GM12878 (cell line): ENCODE results near the gene EEF1A2. TPM values are rescaled to one million over a fixed set of nuclear protein-coding genes. Genes with fewer than 3 reads are reported as not detected.

ENCODE experiments used
- ATAC-seq: fragments of 200-7000 bp; cut with Tn5 transposase; 3 replicates; pipeline ENCODE4 v1.9.1; 2020; ENCODE audit warnings: mild to moderate bottlenecking, moderate library complexity
- BruUV-seq: library from RNA; stranded (reverse); fragments of 400-500 nt; replicated peaks from 2 replicates; lab custom pipeline; 2021; lab: Mats Ljungman, UMichigan
- CTCF ChIA-PET: fragments of 300-600 bp; sonication (Branson Sonifier 250); formaldehyde crosslinking; extraction: SDS; loops from one replicate; lab custom pipeline; 2021; ENCODE audit warnings: inconsistent platforms; lab: Yijun Ruan, JAX
- POLR2A ChIA-PET: fragments of 350-600 bp; formaldehyde crosslinking; extraction: SDS; loops from one replicate; lab custom pipeline; 2021; ENCODE audit warnings: inconsistent platforms; lab: Charles Lee
- RAD21 ChIA-PET: fragments of 300-600 bp; sonication (Branson Sonifier 250); formaldehyde crosslinking; loops from one replicate; lab custom pipeline; 2023; ENCODE audit warnings: antibody characterized with exemption; ENCODE audit not compliant: unreplicated experiment; lab: Charles Lee
- SMC1A ChIA-PET: fragments of 300-600 bp; sonication (Branson Sonifier 250); formaldehyde crosslinking; loops from one replicate; lab custom pipeline; 2023; ENCODE audit not compliant: unreplicated experiment, uncharacterized antibody; lab: Charles Lee
- DNase-seq: peaks from one replicate; pipeline ENCODE4 v3.0.0-alpha.2; 2011; ENCODE audit warnings: low read depth, low spot score
- FAIRE-seq: peaks from 3 replicates; lab custom pipeline; 2011; peaks lifted over from hg19 to GRCh38; lab: Jason Lieb, UNC
- H2AFZ ChIP-seq: 2 replicates; pipeline ENCODE4 v1.6.0; 2011; ENCODE audit warnings: low read depth, low read length, control low read depth; ENCODE audit not compliant: control insufficient read depth
- H3K27ac ChIP-seq: 2 replicates; pipeline ENCODE4 v1.5.1; 2011; ENCODE audit warnings: control low read depth; ENCODE audit not compliant: control insufficient read depth, insufficient read depth
- H3K27me3 ChIP-seq, 2 experiments: replicated peaks in 1 of 2; 2 replicates each; pipeline versions ENCODE4 v1.6.0 to v1.6.1; 2011; ENCODE audit warnings: low read length in 1 of 2; ENCODE audit not compliant: control insufficient read depth in 2 of 2, insufficient read depth in 2 of 2
- H3K36me3 ChIP-seq, 2 experiments: 2 replicates each; pipeline ENCODE4 v1.5.1; 2011; ENCODE audit warnings: low read length in 1 of 2; ENCODE audit not compliant: control insufficient read depth in 2 of 2, insufficient read depth in 2 of 2
- H3K4me1 ChIP-seq: 2 replicates; pipeline ENCODE4 v1.6.1; 2011; ENCODE audit warnings: mild to moderate bottlenecking, low read length, moderate library complexity, mixed read lengths; ENCODE audit not compliant: control insufficient read depth, insufficient read depth
- H3K4me2 ChIP-seq: 2 replicates; pipeline ENCODE4 v1.6.0; 2011; ENCODE audit warnings: control low read depth; ENCODE audit not compliant: control insufficient read depth, insufficient read depth
- H3K4me3 ChIP-seq: fragments of 200-600 bp; sonication (generic); 2 replicates; pipeline ENCODE4 v1.5.1; 2016
- H3K79me2 ChIP-seq: 2 replicates; pipeline ENCODE4 v1.6.0; 2011; ENCODE audit warnings: low read length; ENCODE audit not compliant: control insufficient read depth, insufficient read depth
- H3K9ac ChIP-seq: 2 replicates; pipeline ENCODE4 v1.8.0; 2011; ENCODE audit warnings: low read length, control low read depth, mixed read lengths; ENCODE audit not compliant: control insufficient read depth, insufficient read depth
- H3K9me3 ChIP-seq: replicated peaks from 3 replicates; pipeline ENCODE4 v1.5.1; 2011; ENCODE audit warnings: mild to moderate bottlenecking, low read length; ENCODE audit not compliant: control insufficient read depth, insufficient read depth
- H4K20me1 ChIP-seq: 2 replicates; pipeline ENCODE4 v1.6.0; 2011; ENCODE audit not compliant: control insufficient read depth, insufficient read depth
- MLLT1 ChIP-seq: fragments of 450-650 bp; IDR thresholded peaks from 2 replicates; pipeline ENCODE4 v1.6.1; 2016; ENCODE audit warnings: mild to moderate bottlenecking
- NFYA ChIP-seq: IDR thresholded peaks from 2 replicates; pipeline ENCODE4 v1.6.1; 2011; ENCODE audit warnings: low read depth, mild to moderate bottlenecking, low read length, improper control_type of control experiment, borderline replicate concordance
- PRDM15 ChIP-seq: fragments of 450-650 bp; formaldehyde crosslinking; IDR thresholded peaks from 2 replicates; pipeline ENCODE4 v1.4.0; 2020; ENCODE audit warnings: mild to moderate bottlenecking, moderate library complexity
- TAF1 ChIP-seq: IDR thresholded peaks from 2 replicates; pipeline ENCODE4 v1.6.1; 2011; ENCODE audit warnings: mild to moderate bottlenecking, low read depth, low read length, borderline replicate concordance
- WGBS: methylation state at CpG from one replicate; pipeline ENCODE4 v1.1.6; 2016; ENCODE audit warnings: low lambda C conversion rate; ENCODE audit not compliant: insufficient replicate concordance, insufficient coverage; ENCODE audit errors: missing lambda C conversion rate; 5-methylcytosine and 5-hydroxymethylcytosine counted together
- in situ Hi-C: fragments of 300-500 bp; cut with MboI; formaldehyde crosslinking; loops from 9 replicates; pipeline ENCODE4 v1.14.3; 2018; ENCODE audit warnings: mixed read lengths
- intact Hi-C: fragments of 100-400 bp; cut with micrococcal nuclease; formaldehyde crosslinking; loops from one replicate; pipeline ENCODE4 v1.14.2; 2022; ENCODE audit not compliant: unreplicated experiment
- polyA plus RNA-seq, 11 experiments: library from polyadenylated mRNA; depleted of rRNA in 4 of 11; unstranded in 6 of 11; stranded (reverse) in 5 of 11; fragments of >200 nt; fragmentation: Nextera tagmentation in 4 of 11; fragmentation: Illumina TruSeq in 1 of 11; extraction: Ambion mirVana in 4 of 11; extraction: Trizol in 1 of 11; gene quantifications; 1 replicate in 1 of 11; 2 replicates in 10 of 11; pipeline versions ENCODE4 v1.2.1 to v1.2.3, GENCODE V29; 2011 to 2016; ENCODE audit warnings: inconsistent platforms in 2 of 11, missing spikeins in 2 of 11, low read depth in 1 of 11
- total RNA-seq, 4 experiments: library from RNA; depleted of rRNA in 3 of 4; stranded (reverse); fragments of >200 nt in 3 of 4; fragmentation: Illumina TruSeq in 1 of 4; extraction: Trizol in 1 of 4; gene quantifications; 2 replicates each; pipeline versions ENCODE4 v1.2.1 to v1.2.3, GENCODE V29; 2013 to 2021

The EEF1A2 gene
- total and polyA plus RNA-seq, 10 of the 15 experiments (the other 5 are each of a cell fraction or from before 2014, with no cell fraction given), result 0.56 TPM; not detected in 9

- FAIRE-seq (no peak), ATAC-seq (no peak)
- no peaks in the 10 kb centered on the region for H3K9me3 ChIP-seq
- peaks cover 10% of the 10 kb centered on the region for H3K4me1 ChIP-seq
- H4K20me1 ChIP-seq, result no peaks in the 10 kb centered on the region
- BruUV-seq, result no TSS peak
- no peak overlapping the region for H3K4me3 ChIP-seq
- WGBS, result 74% methylated on average over 39 of the region's 39 CpGs
- H2AFZ ChIP-seq, result no peak overlapping the region
- no peak overlapping the region for H3K4me2 ChIP-seq
- in situ Hi-C loops, result no loop called here
- H3K27ac ChIP-seq, result no peak overlapping the region
- intact Hi-C loops, result no loop called here
- no peaks in the 10 kb centered on the region for H3K79me2 ChIP-seq
- SMC1A ChIA-PET, result interaction anchor here (0.8 kb wide), 1 partner anchor 7 kb away, joined by 4 read pairs; the partner anchor contains the start of gene PTK6
- CTCF ChIA-PET, result no interaction called here
- RAD21 ChIA-PET, result no interaction called here
- H3K27me3 ChIP-seq, result no peaks in the 10 kb centered on the region; a peak in 1 of 4 replicates
- no peak for TF ChIP-seq TAF1
- no peak for TF ChIP-seq PRDM15 (CRISPR knock-in tag)
- no peak for TF ChIP-seq MLLT1
- no peak for TF ChIP-seq NFYA
- TF ChIP-seq, all 136 proteins: peak for 0
- DNase-seq, result no peak
- H3K9ac ChIP-seq, result no peak overlapping the region
- POLR2A ChIA-PET, result interaction anchor here (0.8 to 1.5 kb wide), 2 partner anchors 10 to 94 kb away, joined by 3 to 8 read pairs; partner anchors contain the start of gene PPDPF
- no peaks in the 10 kb centered on the region for H3K36me3 ChIP-seq
Observed at GRCh38 chr20:63529861-63530787, 31.2 kb upstream of the EEF1A2 start.
